PC-9 (cell line): ENCODE data around the gene PKD1L1.

Experiments used
- EZH2 ChIP-seq: fragments of 200-600 bp; sonication (generic); IDR thresholded peaks from 2 replicates; pipeline ENCODE4 v1.8.0; 2017; ENCODE audit warnings: antibody characterized with exemption, low read depth
- TF ChIP-seq, protein P1 (sequence below): fragments of 200-600 bp; sonication (generic); conservative IDR thresholded peaks from 2 replicates; pipeline ENCODE4 v1.6.1; 2017; ENCODE audit warnings: mixed run types, antibody characterized with exemption, mild to moderate bottlenecking, moderate library complexity

DNA sequence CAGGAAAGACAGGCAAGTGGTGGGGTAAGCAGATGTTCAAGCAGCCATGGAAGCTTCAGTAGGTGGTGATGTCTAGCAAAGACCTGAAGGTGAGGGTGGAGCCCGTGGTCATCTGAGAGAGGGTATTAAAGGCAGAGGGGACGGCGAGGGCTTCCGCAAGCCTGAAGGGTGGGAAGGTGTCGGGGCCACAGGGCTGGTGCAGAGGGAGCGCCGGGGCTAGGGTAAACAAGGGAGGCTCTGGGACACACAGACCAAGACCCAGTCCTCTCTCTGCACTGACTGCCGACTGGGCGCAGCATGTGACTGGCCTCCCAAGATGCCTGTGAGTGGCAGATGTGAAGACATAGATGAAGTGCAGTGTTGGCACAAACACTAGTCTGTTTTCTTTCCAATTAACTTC, 132.4 kb downstream of the PKD1L1 start:
- TF ChIP-seq EZH2: no peak
- TF ChIP-seq, protein P1, sequence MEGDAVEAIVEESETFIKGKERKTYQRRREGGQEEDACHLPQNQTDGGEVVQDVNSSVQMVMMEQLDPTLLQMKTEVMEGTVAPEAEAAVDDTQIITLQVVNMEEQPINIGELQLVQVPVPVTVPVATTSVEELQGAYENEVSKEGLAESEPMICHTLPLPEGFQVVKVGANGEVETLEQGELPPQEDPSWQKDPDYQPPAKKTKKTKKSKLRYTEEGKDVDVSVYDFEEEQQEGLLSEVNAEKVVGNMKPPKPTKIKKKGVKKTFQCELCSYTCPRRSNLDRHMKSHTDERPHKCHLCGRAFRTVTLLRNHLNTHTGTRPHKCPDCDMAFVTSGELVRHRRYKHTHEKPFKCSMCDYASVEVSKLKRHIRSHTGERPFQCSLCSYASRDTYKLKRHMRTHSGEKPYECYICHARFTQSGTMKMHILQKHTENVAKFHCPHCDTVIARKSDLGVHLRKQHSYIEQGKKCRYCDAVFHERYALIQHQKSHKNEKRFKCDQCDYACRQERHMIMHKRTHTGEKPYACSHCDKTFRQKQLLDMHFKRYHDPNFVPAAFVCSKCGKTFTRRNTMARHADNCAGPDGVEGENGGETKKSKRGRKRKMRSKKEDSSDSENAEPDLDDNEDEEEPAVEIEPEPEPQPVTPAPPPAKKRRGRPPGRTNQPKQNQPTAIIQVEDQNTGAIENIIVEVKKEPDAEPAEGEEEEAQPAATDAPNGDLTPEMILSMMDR: no peak
